Endometrial microvascular endothelial cells (primary cell): ENCODE measurements around the gene C1orf94. TPM values are rescaled to one million over a fixed set of nuclear protein-coding genes. Genes with fewer than 3 reads are reported as not detected.

Experiments used
- in situ Hi-C: cut with HindIII; loops from 2 replicates; pipeline ENCODE4 v1.10.0; 2017; ENCODE audit warnings: low sequenced_read_pairs, low pct_unique_long_range_greater_than_20kb; ENCODE audit errors: inconsistent ontology term
- total RNA-seq: library from RNA; depleted of rRNA; stranded (reverse); fragments of >200 nt; gene quantifications from one replicate; pipeline ENCODE4 v1.2.3, GENCODE V29; 2015; ENCODE audit errors: inconsistent ontology term

The C1orf94 gene, protein sequence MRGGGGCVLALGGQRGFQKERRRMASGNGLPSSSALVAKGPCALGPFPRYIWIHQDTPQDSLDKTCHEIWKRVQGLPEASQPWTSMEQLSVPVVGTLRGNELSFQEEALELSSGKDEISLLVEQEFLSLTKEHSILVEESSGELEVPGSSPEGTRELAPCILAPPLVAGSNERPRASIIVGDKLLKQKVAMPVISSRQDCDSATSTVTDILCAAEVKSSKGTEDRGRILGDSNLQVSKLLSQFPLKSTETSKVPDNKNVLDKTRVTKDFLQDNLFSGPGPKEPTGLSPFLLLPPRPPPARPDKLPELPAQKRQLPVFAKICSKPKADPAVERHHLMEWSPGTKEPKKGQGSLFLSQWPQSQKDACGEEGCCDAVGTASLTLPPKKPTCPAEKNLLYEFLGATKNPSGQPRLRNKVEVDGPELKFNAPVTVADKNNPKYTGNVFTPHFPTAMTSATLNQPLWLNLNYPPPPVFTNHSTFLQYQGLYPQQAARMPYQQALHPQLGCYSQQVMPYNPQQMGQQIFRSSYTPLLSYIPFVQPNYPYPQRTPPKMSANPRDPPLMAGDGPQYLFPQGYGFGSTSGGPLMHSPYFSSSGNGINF
- total RNA-seq, result not detected

DNA sequence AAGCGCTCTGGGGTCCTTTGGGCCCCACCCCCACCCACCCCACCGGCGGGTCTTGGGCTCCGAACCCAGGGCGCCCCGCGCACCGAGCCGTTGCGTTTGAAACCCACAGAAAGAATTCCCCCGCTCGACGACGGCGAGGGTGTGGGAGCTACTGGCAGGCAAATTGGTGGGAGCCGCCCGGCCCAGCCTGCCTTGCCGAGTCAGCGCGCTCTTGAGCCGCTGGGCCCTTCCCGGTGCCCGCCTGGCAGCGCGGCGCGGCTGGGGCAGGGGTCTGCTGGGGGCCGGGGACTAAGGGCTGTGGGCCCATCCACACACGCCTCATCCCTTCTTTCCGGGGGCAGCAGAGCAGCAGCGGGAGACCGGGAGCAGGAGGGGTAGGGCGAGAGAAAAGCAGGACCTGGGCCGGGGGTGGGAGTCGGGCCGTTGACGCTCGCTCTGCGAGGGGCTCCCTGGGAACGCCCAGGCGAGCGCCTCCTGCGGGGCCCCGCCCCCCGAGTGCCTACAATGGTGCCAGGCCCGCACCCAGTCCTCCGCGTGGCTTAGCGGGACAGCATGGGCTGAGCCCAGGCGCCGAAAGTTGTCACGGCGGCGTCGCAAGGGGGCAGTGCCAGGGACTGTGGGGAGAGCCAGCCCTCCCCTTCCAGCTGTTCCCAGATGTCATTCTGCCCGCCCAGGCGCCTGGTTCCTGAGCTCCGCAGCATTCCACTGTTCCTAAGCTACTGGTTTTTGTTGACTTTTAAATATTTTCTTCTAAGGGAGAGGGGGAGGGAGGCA, at the start of gene C1orf94:
TSS of gene C1orf94 (plus strand) at position 78 of the 774 bp plus-strand sequence. CDS start 883 bp downstream, outside the sequence.
- in situ Hi-C loops, result no loop called here

DNA sequence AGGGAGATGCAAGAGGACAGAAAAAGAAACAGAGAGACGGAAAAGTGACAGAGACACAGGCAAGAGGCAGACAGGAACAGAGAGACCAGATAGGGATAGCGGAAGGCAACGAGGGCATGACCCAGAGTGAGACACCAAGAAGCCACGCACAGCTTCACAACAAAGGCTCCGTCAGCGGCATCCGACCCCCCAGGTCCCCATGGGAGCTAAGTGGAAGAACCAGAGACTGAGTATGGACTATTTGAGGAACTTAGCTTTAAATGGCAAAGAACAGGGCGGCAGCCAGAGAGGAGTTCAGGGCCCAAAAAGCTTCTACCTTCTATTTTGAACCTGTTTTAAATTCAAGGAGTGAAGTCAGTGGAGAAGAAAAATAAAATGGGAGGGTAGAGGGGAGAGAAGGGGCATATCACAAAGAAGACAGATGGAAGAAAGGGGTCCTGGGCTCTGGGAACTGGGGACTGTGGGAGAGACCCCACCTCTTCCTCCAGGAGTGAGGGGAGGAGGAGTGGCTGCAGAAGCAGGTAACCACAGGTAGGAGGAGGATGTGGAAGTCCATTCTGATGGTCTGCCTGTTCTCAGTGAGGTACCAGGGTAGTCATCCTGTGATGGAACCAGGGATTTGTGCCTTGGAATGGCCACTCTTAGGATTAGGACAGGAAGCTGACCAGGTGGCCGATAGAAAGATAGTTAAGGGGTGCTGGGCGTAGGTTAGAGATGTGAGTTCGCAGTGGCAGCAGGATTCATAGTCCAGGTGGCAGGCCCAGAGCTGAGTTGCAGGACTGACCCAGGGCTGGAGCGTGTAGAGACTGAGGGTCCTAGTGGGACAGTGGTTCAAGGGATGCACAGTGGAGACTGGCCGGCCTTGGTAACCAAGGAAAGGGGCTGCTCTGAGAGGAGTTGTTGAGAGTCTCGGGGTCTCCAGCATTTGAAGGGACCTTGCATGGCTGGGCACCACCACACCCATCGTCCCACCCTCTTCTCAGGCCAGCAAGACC, 49.4 kb upstream of the C1orf94 start:
- in situ Hi-C loops, result no loop called here

DNA sequence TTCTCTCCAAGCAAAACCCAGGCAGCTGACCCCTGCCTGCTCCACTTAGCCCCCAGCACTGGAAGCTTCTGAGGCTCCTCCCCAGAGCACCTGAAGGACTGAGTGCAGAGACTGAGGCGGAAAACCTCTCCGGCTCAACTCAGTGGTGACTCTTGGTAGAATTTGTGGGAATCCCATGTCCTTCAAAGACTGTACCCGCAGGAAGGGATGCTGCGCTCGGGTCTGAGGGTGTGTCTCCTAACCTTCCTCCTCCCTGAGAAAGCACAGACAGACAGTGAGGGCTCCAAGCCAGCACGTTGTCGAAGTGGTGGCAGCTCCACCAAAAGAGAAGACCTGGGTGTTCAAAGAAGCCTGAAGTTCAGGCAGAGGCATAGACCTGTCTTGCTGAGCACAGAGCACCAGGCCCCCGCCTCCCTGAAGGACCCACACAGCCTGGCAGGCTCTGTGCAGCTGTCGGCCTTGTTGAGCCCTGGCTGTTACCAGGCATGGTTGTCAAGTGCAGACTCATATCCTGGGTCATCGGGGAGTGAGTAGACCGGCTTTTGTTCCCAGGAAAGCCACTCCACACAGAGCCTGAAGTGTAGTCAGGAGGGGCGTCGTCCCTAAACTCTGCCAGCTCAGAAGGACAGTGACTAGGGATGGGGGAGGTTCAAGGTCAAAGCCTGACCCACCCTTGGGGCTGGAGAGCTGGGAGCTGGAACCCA, 48.4 kb upstream of the C1orf94 start:
- in situ Hi-C loops, result no loop called here

DNA sequence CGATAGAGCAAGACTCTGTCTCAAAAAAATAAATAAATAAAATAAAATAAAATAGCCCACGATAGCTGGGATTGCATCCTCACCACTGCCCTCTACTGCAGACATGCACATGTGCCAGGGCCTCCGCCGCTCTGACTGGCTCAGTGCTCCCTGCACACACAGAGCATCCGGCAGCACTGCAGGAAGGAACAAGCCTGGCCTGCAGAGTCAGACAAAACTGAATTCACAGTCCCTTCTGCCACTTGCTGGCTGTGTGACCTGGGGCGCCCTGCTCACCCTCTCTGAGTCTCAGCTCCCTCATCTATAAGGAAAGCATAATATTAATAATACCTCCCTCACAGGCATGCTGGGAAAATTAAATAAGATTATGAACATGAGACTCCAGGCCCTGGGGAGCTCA, 47.1 kb upstream of the C1orf94 start:
- in situ Hi-C loops, result no loop called here

DNA sequence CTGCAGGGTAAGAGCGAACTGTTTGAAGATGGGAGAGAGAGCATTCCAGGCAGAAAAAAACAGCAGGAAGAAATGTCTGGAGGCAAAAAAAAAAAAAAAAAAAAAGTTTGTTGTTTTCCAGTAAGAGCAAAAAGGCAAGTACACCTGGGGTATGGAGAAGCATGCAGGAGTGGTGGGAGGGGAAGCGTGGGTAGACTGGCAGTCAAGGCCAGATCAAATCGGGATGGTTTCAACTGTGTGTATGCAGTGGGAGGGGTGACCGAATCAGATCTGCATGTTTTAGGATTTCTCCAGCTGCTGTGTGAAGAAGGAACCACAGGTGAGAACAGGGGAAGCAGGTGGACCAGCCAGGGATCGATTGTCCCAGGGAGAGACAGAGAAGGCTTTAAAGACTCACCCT, 46.4 kb upstream of the C1orf94 start:
- in situ Hi-C loops, result no loop called here

DNA sequence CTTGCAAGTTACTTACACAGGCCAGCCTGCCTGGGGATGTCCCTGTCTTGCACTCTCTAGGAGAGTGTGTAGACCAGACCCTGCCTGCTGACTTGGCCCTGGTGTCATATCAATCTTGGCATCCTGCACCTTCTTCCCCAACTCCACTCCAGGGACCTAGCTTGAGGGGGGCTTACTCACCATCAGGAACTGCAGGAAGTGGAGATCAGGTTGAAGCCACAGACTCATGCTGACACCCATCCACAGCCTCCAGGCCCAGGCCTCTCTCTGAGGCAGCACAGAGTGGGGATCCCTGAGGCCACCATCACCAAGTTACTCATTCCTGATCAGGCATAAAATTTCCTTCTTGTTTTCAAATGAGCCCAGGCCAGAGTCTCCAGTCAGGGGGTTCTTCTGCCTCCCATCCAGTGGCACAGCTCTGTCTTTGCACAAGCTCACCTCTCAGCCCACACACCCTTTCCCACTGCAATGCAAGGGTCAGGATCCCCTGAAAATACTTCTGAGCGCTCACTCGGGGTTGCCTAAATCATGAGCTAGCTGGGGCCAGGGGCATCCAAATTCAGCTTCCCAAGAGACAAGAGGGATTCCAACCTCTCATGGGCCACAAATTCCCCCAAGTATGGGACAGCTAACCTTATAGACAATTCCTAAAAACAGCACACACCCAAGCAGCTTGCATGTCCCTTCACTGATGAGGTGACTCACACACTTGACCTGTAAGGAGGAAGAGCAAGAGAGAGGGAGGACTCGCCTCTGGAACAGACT, 45.1 kb upstream of the C1orf94 start:
- in situ Hi-C loops, result no loop called here

DNA sequence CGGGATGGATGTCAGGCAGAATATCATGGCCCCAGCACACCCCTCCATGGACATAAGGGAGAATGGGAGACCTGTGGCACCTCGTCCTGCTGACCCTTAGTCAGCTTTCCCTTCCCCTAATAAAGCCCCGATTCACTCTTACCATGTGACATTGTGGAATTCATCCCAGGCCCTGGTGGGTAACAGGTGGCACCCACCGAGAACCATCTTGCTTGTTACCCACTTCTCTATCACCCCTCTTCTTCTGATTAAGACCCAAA, 44.6 kb upstream of the C1orf94 start:
- in situ Hi-C loops, result no loop called here

DNA sequence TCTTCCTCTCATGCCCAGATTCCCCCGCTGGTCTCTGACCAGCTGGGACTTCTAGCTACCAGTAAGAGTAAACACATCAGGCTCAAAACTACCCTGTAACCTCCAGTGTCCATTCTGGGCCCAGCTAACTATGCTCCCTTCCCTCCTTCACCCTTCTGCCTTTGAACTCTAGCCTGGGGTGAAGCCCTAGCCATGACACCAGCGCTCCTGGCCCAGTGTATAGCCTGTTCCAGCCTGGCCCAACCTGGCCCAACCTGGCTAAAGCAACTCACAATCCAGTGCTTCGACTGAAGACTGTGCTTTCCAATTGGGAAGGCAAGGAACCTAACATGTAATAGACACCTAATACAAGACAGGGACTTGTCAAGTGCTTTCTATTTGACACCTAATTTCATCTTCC, 39.3 kb upstream of the C1orf94 start:
- in situ Hi-C loops, result no loop called here

DNA sequence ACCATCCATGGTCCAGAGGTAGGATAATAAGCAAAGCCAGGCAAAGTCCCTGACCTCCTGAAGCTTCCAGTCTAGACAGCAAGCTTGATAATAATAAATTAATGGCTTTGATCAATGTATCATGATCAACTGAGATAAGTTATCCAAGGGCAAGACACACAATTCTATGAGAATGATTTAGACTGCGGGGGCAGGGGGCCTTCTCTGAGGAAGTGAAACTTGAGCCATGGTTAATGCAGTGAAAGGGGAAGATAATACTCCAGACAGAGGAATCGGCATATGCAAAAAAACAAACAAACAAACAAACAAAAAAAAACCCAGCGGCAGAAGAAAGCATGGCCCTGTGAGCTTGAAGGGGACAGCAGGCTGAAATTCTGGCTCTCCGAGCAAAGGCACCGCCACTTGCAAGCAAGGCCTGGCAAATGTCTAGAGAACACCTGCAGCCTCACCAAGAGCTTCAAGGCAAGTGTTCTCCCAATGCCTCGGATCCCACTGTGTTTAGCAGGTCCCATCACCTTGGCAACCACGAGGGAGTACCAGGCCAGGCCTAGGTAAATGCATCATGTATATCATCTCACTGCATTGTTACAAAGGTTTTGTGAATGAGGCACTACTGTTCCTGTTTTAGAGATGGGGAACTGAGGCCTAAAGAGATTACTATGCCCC, 36.6 kb upstream of the C1orf94 start:
- in situ Hi-C loops, result no loop called here

DNA sequence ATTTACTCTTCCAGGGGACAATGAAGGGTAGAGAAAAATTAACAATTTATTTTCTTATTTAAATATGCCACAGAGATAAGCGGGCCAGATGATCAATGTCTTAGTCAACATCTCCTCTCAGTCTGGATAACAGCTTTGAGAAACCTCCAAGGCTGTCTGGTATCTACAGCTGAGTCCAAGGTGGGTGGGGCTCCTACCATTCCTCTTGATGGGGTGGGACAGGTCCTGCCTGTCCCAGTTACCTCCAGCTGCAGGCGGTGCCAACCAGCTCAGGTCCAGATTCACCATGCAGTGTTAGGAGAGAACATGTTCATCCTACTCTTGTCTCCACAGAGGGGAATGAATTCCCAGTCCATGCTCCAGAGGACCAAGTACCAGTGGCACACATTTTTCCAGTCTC, 32.7 kb upstream of the C1orf94 start:
- in situ Hi-C loops, result no loop called here

DNA sequence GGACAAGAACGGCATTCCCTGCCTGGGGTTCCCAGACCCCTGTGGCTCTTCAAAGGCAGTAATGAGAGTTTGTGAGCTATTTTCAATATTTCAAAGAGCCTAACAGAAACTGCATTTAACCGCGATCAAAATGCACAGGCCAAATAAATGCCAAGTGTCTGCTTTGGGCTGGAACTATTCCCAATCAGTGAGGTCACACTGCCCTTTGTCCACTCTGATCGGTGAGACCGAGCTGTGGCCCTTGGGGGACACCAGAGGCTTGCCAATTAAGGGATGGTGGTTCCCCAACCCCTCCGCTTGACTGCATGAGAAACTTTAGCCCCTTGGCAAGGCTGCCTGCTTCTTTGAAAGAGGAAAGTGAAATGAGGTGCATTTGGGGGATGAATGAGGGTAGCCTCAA, 31.9 kb upstream of the C1orf94 start:
- in situ Hi-C loops, result no loop called here

DNA sequence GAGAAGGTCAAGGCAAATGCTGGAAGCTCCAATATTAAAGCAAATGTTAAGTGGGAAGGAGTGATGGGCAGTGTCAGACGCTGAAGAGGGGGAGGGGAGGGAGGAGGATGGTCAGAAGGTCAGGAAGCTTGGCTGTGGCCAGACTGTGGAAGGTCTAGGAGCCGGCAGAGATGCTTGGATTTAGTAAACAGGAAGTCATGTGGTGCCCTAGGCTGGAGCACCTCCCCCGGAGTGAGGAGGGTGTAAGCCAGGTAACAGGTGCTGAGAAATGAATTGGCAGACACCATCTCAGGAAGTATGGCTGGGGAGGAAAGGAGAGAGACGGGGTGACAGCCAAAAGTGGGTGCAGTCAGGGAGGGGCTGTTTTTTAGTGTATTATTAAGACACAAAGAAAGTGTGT, 29.4 kb upstream of the C1orf94 start:
- in situ Hi-C loops, result no loop called here

DNA sequence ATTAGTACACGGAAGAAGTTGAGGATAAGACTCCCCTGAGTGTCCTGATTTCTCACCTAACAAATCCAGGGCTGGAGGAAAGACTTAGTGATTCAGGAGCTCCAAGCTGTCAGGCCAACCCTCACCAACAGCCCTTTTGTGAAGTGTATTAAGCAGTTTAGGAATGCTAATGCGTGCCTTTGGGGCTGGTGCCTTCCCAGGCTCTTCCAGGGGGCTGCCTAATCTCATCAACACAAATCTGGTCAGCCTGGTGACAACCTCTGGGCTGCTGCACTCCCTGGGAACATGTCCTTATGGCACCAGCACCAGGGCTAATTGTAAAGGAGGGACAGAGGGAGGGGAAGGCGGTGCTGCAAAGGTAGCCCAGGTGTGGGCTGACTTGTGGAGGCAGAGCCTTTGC, 27.2 kb upstream of the C1orf94 start:
- in situ Hi-C loops, result no loop called here

DNA sequence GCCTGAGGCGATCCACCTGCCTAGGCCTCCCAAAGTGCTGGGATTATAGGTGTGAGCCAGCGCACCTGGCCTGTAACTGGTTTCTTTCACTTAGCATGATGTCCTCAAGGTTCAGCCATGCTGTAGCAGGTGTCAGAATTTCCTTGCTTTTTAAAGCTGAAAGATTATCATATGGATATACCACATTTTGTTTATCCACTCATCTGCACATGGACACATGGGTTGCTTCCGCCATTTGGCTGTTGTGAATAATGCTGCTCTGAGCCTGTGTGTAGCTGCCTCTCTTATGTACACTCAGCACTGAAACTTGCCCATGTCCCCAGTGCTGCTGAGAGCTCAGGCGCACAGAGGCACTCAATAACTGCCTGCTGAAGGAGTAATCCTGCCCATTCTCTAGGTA, 23.5 kb upstream of the C1orf94 start:
- in situ Hi-C loops, result no loop called here

DNA sequence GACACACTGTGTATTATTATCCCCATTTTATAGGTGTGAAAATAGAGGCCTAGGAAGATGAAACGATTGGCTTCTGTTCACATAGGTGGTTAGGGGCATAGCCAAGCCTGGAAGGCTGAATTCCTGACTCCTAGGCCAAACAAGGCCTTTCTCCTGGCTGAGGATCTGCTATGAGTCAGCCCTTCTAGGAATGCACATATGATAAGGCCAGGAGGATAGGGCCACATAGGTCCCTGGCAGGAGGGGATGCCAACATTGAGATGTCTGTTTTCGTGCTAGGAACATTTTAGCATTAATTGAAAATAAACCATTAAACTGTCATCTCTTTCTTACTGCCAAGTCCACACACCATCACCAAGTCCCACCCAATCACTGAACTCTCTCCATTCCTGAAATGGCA, 20.8 kb upstream of the C1orf94 start:
- in situ Hi-C loops, result no loop called here

DNA sequence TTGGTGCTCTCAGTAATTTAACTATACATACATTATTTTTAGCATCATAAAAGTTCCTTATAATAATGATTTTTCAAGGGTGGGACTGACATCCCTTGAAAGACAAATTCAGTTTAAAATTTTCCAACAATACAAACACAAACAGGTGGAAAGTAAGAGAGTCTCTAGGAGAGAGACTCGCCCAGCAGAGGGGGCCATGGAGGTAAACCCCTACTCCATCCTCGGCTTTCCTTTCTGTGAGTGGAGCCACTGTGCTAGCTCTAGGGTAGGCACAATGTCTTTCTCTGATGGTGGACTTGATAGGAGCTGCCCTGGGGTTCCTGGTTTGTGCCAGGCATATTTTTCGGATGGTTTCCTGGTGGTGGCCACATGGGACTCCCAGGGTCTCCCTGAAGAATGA, 20.0 kb upstream of the C1orf94 start:
- in situ Hi-C loops, result no loop called here
